HEK293 (cell line): Measurements from ENCODE around the gene CELF4.

Experiments used
- CTCF ChIA-PET: fragments of 350-600 bp; formaldehyde crosslinking; extraction: SDS; loops from one replicate; lab custom pipeline; 2021; ENCODE audit warnings: antibody characterized with exemption; lab: Yijun Ruan, JAX
- POLR2A ChIA-PET: fragments of 300-600 bp; formaldehyde crosslinking; extraction: SDS; loops from one replicate; lab custom pipeline; 2020; ENCODE audit warnings: antibody characterized with exemption, inconsistent platforms; lab: Yijun Ruan, JAX
- H3K27ac ChIP-seq: fragments of 200-500 bp; sonication (Bioruptor generic); 2 replicates; pipeline ENCODE4 v1.5.1; 2014; ENCODE audit warnings: low read depth, low read length, control low read depth, inconsistent platforms; ENCODE audit errors: extremely low read depth
- H3K36me3 ChIP-seq, 2 experiments: fragments of 200-500 bp in 1 of 2; sonication (Bioruptor generic) in 1 of 2; 1 replicate in 1 of 2; 2 replicates in 1 of 2; pipeline ENCODE4 v1.5.1; 2014 to 2017; ENCODE audit warnings: inconsistent platforms in 2 of 2, low read length in 2 of 2; ENCODE audit not compliant: control insufficient read depth in 2 of 2, insufficient read depth in 1 of 2
- H3K4me1 ChIP-seq: fragments of 200-500 bp; sonication (Bioruptor generic); 2 replicates; pipeline ENCODE4 v1.5.1; 2014; ENCODE audit warnings: mild to moderate bottlenecking, low read length, inconsistent platforms; ENCODE audit not compliant: control insufficient read depth, insufficient read depth
- H3K4me3 ChIP-seq: 2 replicates; pipeline ENCODE4 v1.5.1; 2011; ENCODE audit warnings: low read depth, mild to moderate bottlenecking, control low read depth, low read length, moderate library complexity
- H3K9me3 ChIP-seq: fragments of 200-500 bp; sonication (Bioruptor generic); 2 replicates; pipeline ENCODE4 v1.5.1; 2014; ENCODE audit warnings: low read depth, low read length, inconsistent platforms; ENCODE audit not compliant: control insufficient read depth, insufficient read depth
- BCL11B ChIP-seq: fragments of 450-650 bp; formaldehyde crosslinking; IDR thresholded peaks from 2 replicates; pipeline ENCODE4 v1.5.1; 2016; ENCODE audit warnings: low read depth, missing biosample characterization, missing genetic modification characterization
- GLI4 ChIP-seq: fragments of 450-650 bp; formaldehyde crosslinking; IDR thresholded peaks from 2 replicates; pipeline ENCODE4 v1.5.1; 2016; ENCODE audit warnings: missing biosample characterization, missing genetic modification characterization
- KLF10 ChIP-seq: fragments of 450-650 bp; IDR thresholded peaks from 2 replicates; pipeline ENCODE4 v1.5.1; 2018; ENCODE audit warnings: missing biosample characterization, mild to moderate bottlenecking, missing genetic modification characterization
- SCRT1 ChIP-seq: fragments of 450-650 bp; formaldehyde crosslinking; IDR thresholded peaks from 2 replicates; pipeline ENCODE4 v1.5.1; 2016; ENCODE audit warnings: missing biosample characterization, missing genetic modification characterization, borderline replicate concordance
- SP3 ChIP-seq: fragments of 450-650 bp; formaldehyde crosslinking; IDR thresholded peaks from 2 replicates; pipeline ENCODE4 v1.5.1; 2016; ENCODE audit warnings: missing biosample characterization, missing genetic modification characterization
- ZBTB48 ChIP-seq: fragments of 450-650 bp; formaldehyde crosslinking; IDR thresholded peaks from 2 replicates; pipeline ENCODE4 v1.5.1; 2016; ENCODE audit warnings: missing biosample characterization, missing genetic modification characterization
- ZFHX2 ChIP-seq: fragments of 450-650 bp; formaldehyde crosslinking; conservative IDR thresholded peaks from 2 replicates; pipeline ENCODE4 v1.5.1; 2016; ENCODE audit warnings: missing biosample characterization, missing genetic modification characterization
- ZNF121 ChIP-seq: fragments of 450-650 bp; formaldehyde crosslinking; IDR thresholded peaks from 2 replicates; pipeline ENCODE4 v1.5.1; 2016; ENCODE audit warnings: missing biosample characterization, missing genetic modification characterization
- ZNF132 ChIP-seq: fragments of 450-650 bp; formaldehyde crosslinking; IDR thresholded peaks from 2 replicates; pipeline ENCODE4 v1.5.1; 2017; ENCODE audit warnings: missing biosample characterization, missing genetic modification characterization, borderline replicate concordance
- ZNF16 ChIP-seq: fragments of 450-650 bp; formaldehyde crosslinking; IDR thresholded peaks from 2 replicates; pipeline ENCODE4 v1.5.1; 2016; ENCODE audit warnings: low read depth, missing biosample characterization, missing genetic modification characterization
- ZNF221 ChIP-seq: fragments of 450-650 bp; formaldehyde crosslinking; IDR thresholded peaks from 2 replicates; pipeline ENCODE4 v1.5.1; 2017; ENCODE audit warnings: missing biosample characterization, missing genetic modification characterization, borderline replicate concordance
- ZNF23 ChIP-seq: fragments of 450-650 bp; formaldehyde crosslinking; IDR thresholded peaks from 2 replicates; pipeline ENCODE4 v1.5.1; 2016; ENCODE audit warnings: missing biosample characterization, missing genetic modification characterization, borderline replicate concordance
- ZNF311 ChIP-seq: fragments of 450-650 bp; formaldehyde crosslinking; IDR thresholded peaks from 2 replicates; pipeline ENCODE4 v1.5.1; 2017; ENCODE audit warnings: missing biosample characterization, missing genetic modification characterization, borderline replicate concordance
- ZNF324 ChIP-seq: fragments of 450-650 bp; formaldehyde crosslinking; IDR thresholded peaks from 2 replicates; pipeline ENCODE4 v1.5.1; 2016; ENCODE audit warnings: missing biosample characterization, missing genetic modification characterization
- ZNF423 ChIP-seq: fragments of 450-650 bp; formaldehyde crosslinking; IDR thresholded peaks from 2 replicates; pipeline ENCODE4 v1.5.1; 2016; ENCODE audit warnings: missing biosample characterization, missing genetic modification characterization
- ZNF510 ChIP-seq: fragments of 450-650 bp; formaldehyde crosslinking; IDR thresholded peaks from 2 replicates; pipeline ENCODE4 v1.5.1; 2018; ENCODE audit warnings: mild to moderate bottlenecking, missing genetic modification characterization, missing biosample characterization; ENCODE audit not compliant: insufficient replicate concordance
- ZNF623 ChIP-seq: fragments of 450-650 bp; formaldehyde crosslinking; IDR thresholded peaks from 2 replicates; pipeline ENCODE4 v1.5.1; 2016; ENCODE audit warnings: missing biosample characterization, missing genetic modification characterization
- ZNF624 ChIP-seq: fragments of 450-650 bp; formaldehyde crosslinking; IDR thresholded peaks from 2 replicates; pipeline ENCODE4 v1.5.1; 2017; ENCODE audit warnings: missing biosample characterization, missing genetic modification characterization
- ZNF747 ChIP-seq: fragments of 450-650 bp; formaldehyde crosslinking; IDR thresholded peaks from 2 replicates; pipeline ENCODE4 v1.5.1; 2016; ENCODE audit warnings: missing biosample characterization, missing genetic modification characterization
- ZNF76 ChIP-seq: fragments of 450-650 bp; formaldehyde crosslinking; IDR thresholded peaks from 2 replicates; pipeline ENCODE4; 2016; ENCODE audit warnings: low read depth, missing biosample characterization, missing genetic modification characterization, borderline replicate concordance
- TF ChIP-seq, protein P1 (sequence below): fragments of 450-650 bp; formaldehyde crosslinking; IDR thresholded peaks from 2 replicates; pipeline ENCODE4 v1.5.1; 2016; ENCODE audit warnings: missing biosample characterization, missing genetic modification characterization, low read depth
- TF ChIP-seq, protein P2 (sequence below): IDR thresholded peaks from 2 replicates; pipeline ENCODE4 v1.6.1; 2011; ENCODE audit warnings: mild to moderate bottlenecking, low read depth, low read length, borderline replicate concordance
- TF ChIP-seq, protein P3 (sequence below): fragments of 450-650 bp; formaldehyde crosslinking; IDR thresholded peaks from 2 replicates; pipeline ENCODE4 v1.5.1; 2016; ENCODE audit warnings: missing biosample characterization, missing genetic modification characterization

Gene CELF4

DNA sequence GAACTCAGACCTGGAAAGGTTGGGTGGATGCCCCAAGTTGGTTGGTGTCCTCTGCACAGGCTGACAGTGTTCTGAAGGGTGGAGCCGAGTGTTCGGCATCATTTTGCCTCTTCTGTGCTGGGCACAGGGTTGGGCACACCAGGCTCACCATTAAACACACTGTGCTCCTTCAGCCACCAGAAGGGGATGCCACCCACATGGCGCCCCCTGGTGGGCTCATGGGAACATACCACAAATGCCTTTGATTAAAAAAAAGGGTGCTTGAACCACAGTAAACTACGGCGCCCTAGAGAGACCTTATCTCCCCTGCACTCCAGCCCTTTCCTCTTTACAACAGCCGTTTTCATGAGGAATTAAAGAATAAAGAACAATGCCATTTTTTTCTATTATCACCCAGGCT lies 89.4 kb downstream of the CELF4 start (continued):
- TF ChIP-seq, protein P1, sequence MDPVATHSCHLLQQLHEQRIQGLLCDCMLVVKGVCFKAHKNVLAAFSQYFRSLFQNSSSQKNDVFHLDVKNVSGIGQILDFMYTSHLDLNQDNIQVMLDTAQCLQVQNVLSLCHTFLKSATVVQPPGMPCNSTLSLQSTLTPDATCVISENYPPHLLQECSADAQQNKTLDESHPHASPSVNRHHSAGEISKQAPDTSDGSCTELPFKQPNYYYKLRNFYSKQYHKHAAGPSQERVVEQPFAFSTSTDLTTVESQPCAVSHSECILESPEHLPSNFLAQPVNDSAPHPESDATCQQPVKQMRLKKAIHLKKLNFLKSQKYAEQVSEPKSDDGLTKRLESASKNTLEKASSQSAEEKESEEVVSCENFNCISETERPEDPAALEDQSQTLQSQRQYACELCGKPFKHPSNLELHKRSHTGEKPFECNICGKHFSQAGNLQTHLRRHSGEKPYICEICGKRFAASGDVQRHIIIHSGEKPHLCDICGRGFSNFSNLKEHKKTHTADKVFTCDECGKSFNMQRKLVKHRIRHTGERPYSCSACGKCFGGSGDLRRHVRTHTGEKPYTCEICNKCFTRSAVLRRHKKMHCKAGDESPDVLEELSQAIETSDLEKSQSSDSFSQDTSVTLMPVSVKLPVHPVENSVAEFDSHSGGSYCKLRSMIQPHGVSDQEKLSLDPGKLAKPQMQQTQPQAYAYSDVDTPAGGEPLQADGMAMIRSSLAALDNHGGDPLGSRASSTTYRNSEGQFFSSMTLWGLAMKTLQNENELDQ (tag by site-specific recombination), result no peak
- TF ChIP-seq ZFHX2 (tag by site-specific recombination), result no peak
- TF ChIP-seq ZNF132 (tag by site-specific recombination), result no peak
- no peak for TF ChIP-seq KLF10
- TF ChIP-seq ZNF121 (tag by site-specific recombination), result no peak
- no peak for TF ChIP-seq ZNF747 (tag by site-specific recombination)

DNA sequence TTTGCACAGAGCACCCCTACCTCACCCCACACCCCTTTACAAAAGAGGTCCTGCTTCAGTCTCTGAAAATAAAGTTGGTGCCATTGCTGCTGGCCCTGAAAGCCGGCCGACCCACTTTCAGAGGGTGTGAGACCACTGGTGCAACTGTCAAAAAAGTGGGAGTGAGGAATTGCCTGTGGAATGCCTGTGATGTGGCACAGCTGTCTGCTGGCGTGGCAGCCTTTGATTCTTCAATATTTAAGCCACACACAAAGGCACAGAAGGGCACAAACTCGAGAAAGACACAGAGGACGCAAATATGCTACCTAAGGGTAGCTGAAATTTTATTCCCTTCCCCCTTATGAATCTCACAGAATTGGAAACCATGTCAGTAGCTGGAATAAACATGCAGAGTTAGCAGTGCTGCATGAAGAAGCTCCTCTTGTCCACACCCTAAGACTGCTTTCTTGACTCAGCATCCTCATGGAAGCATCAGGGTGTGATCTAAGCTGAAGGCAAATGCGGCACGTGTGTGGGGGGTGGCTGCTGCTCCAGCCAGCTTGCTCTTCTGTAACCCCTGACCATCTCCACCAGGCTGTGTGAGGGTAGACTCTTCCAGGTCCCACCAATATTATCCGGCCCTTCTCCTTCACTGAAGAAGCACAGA lies 92.3 kb downstream of the CELF4 start:
- CTCF ChIA-PET, result interaction anchor here (0.6 to 2.5 kb wide), 6 partner anchors 9 to 426 kb away, joined by 3 to 8 read pairs (median 3); no protein-coding TSS in a partner anchor
- no peaks in the 10 kb centered on the region for H3K4me1 ChIP-seq
- POLR2A ChIA-PET, result no interaction called here
- no peaks in the 10 kb centered on the region for H3K9me3 ChIP-seq
- no peak overlapping the region for H3K27ac ChIP-seq
- no peak overlapping the region for H3K4me3 ChIP-seq
- TF ChIP-seq, protein P2, sequence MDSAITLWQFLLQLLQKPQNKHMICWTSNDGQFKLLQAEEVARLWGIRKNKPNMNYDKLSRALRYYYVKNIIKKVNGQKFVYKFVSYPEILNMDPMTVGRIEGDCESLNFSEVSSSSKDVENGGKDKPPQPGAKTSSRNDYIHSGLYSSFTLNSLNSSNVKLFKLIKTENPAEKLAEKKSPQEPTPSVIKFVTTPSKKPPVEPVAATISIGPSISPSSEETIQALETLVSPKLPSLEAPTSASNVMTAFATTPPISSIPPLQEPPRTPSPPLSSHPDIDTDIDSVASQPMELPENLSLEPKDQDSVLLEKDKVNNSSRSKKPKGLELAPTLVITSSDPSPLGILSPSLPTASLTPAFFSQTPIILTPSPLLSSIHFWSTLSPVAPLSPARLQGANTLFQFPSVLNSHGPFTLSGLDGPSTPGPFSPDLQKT, result no peak
- TF ChIP-seq ZNF23 (tag by site-specific recombination) (no peak), ZNF16 (tag by site-specific recombination) (no peak), ZNF221 (tag by site-specific recombination) (no peak), SCRT1 (tag by site-specific recombination) (no peak), ZNF324 (tag by site-specific recombination) (no peak), ZBTB48 (tag by site-specific recombination) (no peak), SP3 (tag by site-specific recombination) (no peak), ZNF623 (tag by site-specific recombination) (no peak), GLI4 (tag by site-specific recombination) (no peak), ZNF423 (tag by site-specific recombination) (no peak), ZNF76 (no peak), ZNF311 (tag by site-specific recombination) (no peak), BCL11B (no peak), ZNF624 (tag by site-specific recombination) (no peak), ZNF510 (no peak)
- TF ChIP-seq, protein P3, sequence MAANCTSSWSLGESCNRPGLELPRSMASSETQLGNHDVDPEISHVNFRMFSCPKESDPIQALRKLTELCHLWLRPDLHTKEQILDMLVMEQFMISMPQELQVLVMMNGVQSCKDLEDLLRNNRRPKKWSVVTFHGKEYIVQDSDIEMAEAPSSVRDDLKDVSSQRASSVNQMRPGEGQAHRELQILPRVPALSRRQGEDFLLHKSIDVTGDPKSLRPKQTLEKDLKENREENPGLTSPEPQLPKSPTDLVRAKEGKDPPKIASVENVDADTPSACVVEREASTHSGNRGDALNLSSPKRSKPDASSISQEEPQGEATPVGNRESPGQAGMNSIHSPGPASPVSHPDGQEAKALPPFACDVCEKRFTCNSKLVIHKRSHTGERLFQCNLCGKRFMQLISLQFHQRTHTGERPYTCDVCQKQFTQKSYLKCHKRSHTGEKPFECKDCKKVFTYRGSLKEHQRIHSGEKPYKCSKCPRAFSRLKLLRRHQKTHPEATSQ (tag by site-specific recombination), result no peak
- no peaks in the 10 kb centered on the region for H3K36me3 ChIP-seq
